H1 (cell line): Measurements from ENCODE around the gene TLR4. TPM values are rescaled to one million over a fixed set of nuclear protein-coding genes. Genes with fewer than 3 reads are reported as not detected.

ENCODE experiments used
- CTCF ChIA-PET: fragments of 300-600 bp; sonication (Branson Sonifier 250); formaldehyde crosslinking; loops from one replicate; lab custom pipeline; 2021; ENCODE audit not compliant: partially characterized antibody; lab: Charles Lee
- POLR2A ChIA-PET: fragments of 300-600 bp; sonication (Branson Sonifier 250); formaldehyde crosslinking; loops from one replicate; lab custom pipeline; 2021; ENCODE audit warnings: inconsistent platforms; ENCODE audit not compliant: partially characterized antibody; lab: Charles Lee
- DNase-seq, 2 experiments: peaks; one replicate each; pipeline versions ENCODE4 v3.0.0 to v3.0.0-alpha.2; 2010 to 2022; ENCODE audit warnings: low spot score in 2 of 2, low read depth in 1 of 2, mixed read lengths in 1 of 2
- FAIRE-seq: peaks from 2 replicates; lab custom pipeline; 2011; peaks lifted over from hg19 to GRCh38; lab: Jason Lieb, UNC
- H2AFZ ChIP-seq: 2 replicates; pipeline ENCODE4 v1.8.1; 2012; ENCODE audit warnings: low read length, inconsistent platforms
- H2AK5ac ChIP-seq: 2 replicates; pipeline ENCODE4 v1.6.1; 2013; ENCODE audit warnings: low read depth, low read length
- H2BK120ac ChIP-seq: replicated peaks from 2 replicates; pipeline ENCODE3; 2013; ENCODE audit warnings: low read depth, low read length, inconsistent platforms
- H2BK12ac ChIP-seq: 2 replicates; pipeline ENCODE4 v1.6.1; 2013; ENCODE audit warnings: low read depth, low read length
- H2BK15ac ChIP-seq: 2 replicates; pipeline ENCODE4 v1.6.1; 2013; ENCODE audit warnings: low read length
- H2BK20ac ChIP-seq: 2 replicates; pipeline ENCODE4 v1.6.1; 2013; ENCODE audit warnings: low read length
- H2BK5ac ChIP-seq: 2 replicates; pipeline ENCODE4 v1.6.1; 2013; ENCODE audit warnings: low read depth, low read length
- H3K14ac ChIP-seq: 2 replicates; pipeline ENCODE4 v1.6.1; 2013; ENCODE audit warnings: inconsistent platforms; ENCODE audit not compliant: insufficient read length
- H3K18ac ChIP-seq: 2 replicates; pipeline ENCODE4 v1.6.1; 2013; ENCODE audit warnings: low read length; ENCODE audit errors: extremely low read depth
- H3K23ac ChIP-seq: 2 replicates; pipeline ENCODE4 v1.6.1; 2013; ENCODE audit warnings: inconsistent platforms; ENCODE audit not compliant: insufficient read length
- H3K23me2 ChIP-seq: 2 replicates; pipeline ENCODE4 v1.6.1; 2013; ENCODE audit warnings: low read depth, low read length
- H3K27ac ChIP-seq: 2 replicates; pipeline ENCODE4 v1.6.1; 2011; ENCODE audit warnings: low read depth, low read length, inconsistent platforms
- H3K27me3 ChIP-seq, 4 experiments: replicated peaks in 1 of 4; 1 replicate in 1 of 4; 2 replicates in 3 of 4; pipeline versions ENCODE4 v1.6.1 to v1.8.1; 2011 to 2013; ENCODE audit warnings: low read length in 3 of 4, mild to moderate bottlenecking in 3 of 4, inconsistent platforms in 2 of 4, mixed read lengths in 2 of 4, moderate library complexity in 1 of 4; ENCODE audit not compliant: control insufficient read depth in 3 of 4, insufficient read depth in 3 of 4; ENCODE audit errors: extremely low read depth in 1 of 4
- H3K36me3 ChIP-seq, 4 experiments: 2 replicates each; pipeline versions ENCODE4 v1.6.1 to v1.8.1; 2011 to 2013; ENCODE audit warnings: mild to moderate bottlenecking in 4 of 4, low read length in 3 of 4, moderate library complexity in 2 of 4, control low read depth in 1 of 4, inconsistent platforms in 1 of 4; ENCODE audit not compliant: insufficient read depth in 4 of 4, control insufficient read depth in 2 of 4
- H3K4ac ChIP-seq: replicated peaks from 2 replicates; pipeline ENCODE3; 2013; ENCODE audit warnings: low read length, low read depth, mixed read lengths, inconsistent platforms; ENCODE audit not compliant: insufficient read length
- H3K4me1 ChIP-seq, 4 experiments: replicated peaks in 1 of 4; 1 replicate in 1 of 4; 2 replicates in 3 of 4; pipeline versions ENCODE4 v1.6.1 to v1.8.1; 2011 to 2013; ENCODE audit warnings: low read length in 3 of 4, inconsistent platforms in 2 of 4, mixed read lengths in 1 of 4; ENCODE audit not compliant: insufficient read depth in 4 of 4, control insufficient read depth in 3 of 4
- H3K4me2 ChIP-seq, 2 experiments: 2 replicates each; pipeline versions ENCODE4 v1.6.1 to v1.8.1; 2011 to 2013; ENCODE audit warnings: low read depth in 2 of 2, low read length in 2 of 2, control low read depth in 1 of 2, inconsistent platforms in 1 of 2, mild to moderate bottlenecking in 1 of 2; ENCODE audit not compliant: insufficient read depth in 1 of 2
- H3K4me3 ChIP-seq, 4 experiments: fragments of 200-600, 300-600 bp in 1 of 4; sonication (generic), shearing (Covaris generic), sonication (Bioruptor Twin) in 1 of 4; 2 replicates each; pipeline versions ENCODE4 v1.5.1 to v1.8.1; 2011 to 2016; ENCODE audit warnings: low read length in 4 of 4, low read depth in 3 of 4, control low read depth in 2 of 4, inconsistent platforms in 2 of 4, mild to moderate bottlenecking in 2 of 4, mixed read lengths in 1 of 4, moderate library complexity in 1 of 4; ENCODE audit not compliant: insufficient read depth in 2 of 4; ENCODE audit errors: extremely low read depth in 1 of 4
- H3K56ac ChIP-seq: replicated peaks from 2 replicates; pipeline ENCODE3; 2013; ENCODE audit warnings: low read depth, mild to moderate bottlenecking, mixed read lengths, low read length, inconsistent platforms; ENCODE audit not compliant: insufficient read length
- H3K79me1 ChIP-seq: 2 replicates; pipeline ENCODE4 v1.6.1; 2013; ENCODE audit warnings: low read depth, low read length, control low read depth
- H3K79me2 ChIP-seq, 2 experiments: 2 replicates each; pipeline versions ENCODE4 v1.6.1 to v1.8.1; 2012 to 2013; ENCODE audit warnings: low read length in 2 of 2, mild to moderate bottlenecking in 2 of 2, inconsistent platforms in 1 of 2; ENCODE audit not compliant: insufficient read depth in 2 of 2, control insufficient read depth in 1 of 2
- H3K9ac ChIP-seq, 4 experiments: replicated peaks in 1 of 4; 1 replicate in 1 of 4; 2 replicates in 3 of 4; pipeline versions ENCODE4 v1.6.1 to v1.8.1; 2011 to 2013; ENCODE audit warnings: low read depth in 3 of 4, low read length in 3 of 4, control low read depth in 2 of 4, mild to moderate bottlenecking in 2 of 4, moderate library complexity in 2 of 4, inconsistent platforms in 1 of 4; ENCODE audit errors: extremely low read depth in 1 of 4
- H3K9me3 ChIP-seq, 2 experiments: 2 replicates each; pipeline versions ENCODE4 v1.6.1 to v1.8.1; 2012 to 2013; ENCODE audit warnings: mild to moderate bottlenecking in 2 of 2, moderate library complexity in 2 of 2, control low read depth in 1 of 2, inconsistent platforms in 1 of 2, low read depth in 1 of 2, low read length in 1 of 2, mixed read lengths in 1 of 2; ENCODE audit not compliant: insufficient read depth in 2 of 2
- H4K20me1 ChIP-seq, 2 experiments: replicated peaks in 1 of 2; 2 replicates each; pipeline versions ENCODE3 to v1.8.1; 2011 to 2013; ENCODE audit warnings: inconsistent platforms in 2 of 2, low read length in 2 of 2, mild to moderate bottlenecking in 1 of 2; ENCODE audit not compliant: insufficient read depth in 2 of 2, control insufficient read depth in 1 of 2
- H4K5ac ChIP-seq: 2 replicates; pipeline ENCODE4 v1.6.1; 2013; ENCODE audit warnings: low read length, low read depth, mixed read lengths, inconsistent platforms; ENCODE audit not compliant: insufficient read length
- H4K8ac ChIP-seq: 2 replicates; pipeline ENCODE4 v1.8.0; 2013; ENCODE audit warnings: mild to moderate bottlenecking, moderate library complexity, low read length, inconsistent platforms; ENCODE audit not compliant: insufficient read depth; ENCODE audit errors: extremely low read depth
- H4K91ac ChIP-seq: replicated peaks from 2 replicates; pipeline ENCODE3; 2013; ENCODE audit warnings: low read length, mixed read lengths, inconsistent platforms; ENCODE audit not compliant: insufficient read length
- RAD21 ChIP-seq, 2 experiments: IDR thresholded peaks in 1 of 2; conservative IDR thresholded peaks in 1 of 2; 2 replicates each; pipeline ENCODE4 v1.6.1; 2011; ENCODE audit warnings: low read depth in 2 of 2, low read length in 2 of 2, improper control_type of control experiment in 1 of 2, inconsistent platforms in 1 of 2, mild to moderate bottlenecking in 1 of 2, moderate library complexity in 1 of 2
- RBBP5 ChIP-seq: IDR thresholded peaks from 2 replicates; pipeline ENCODE4 v1.7.1; 2012; ENCODE audit warnings: low read depth, mild to moderate bottlenecking, inconsistent platforms, low read length, moderate library complexity, borderline replicate concordance
- WGBS, 2 experiments: shearing (Covaris generic) in 1 of 2; methylation state at CpG; one replicate each; pipeline versions ENCODE4 v1.1.6 to v1.1.7; 2013 to 2015; ENCODE audit warnings: low lambda C conversion rate in 2 of 2, mixed read lengths in 2 of 2, inconsistent platforms in 1 of 2, low coverage in 1 of 2, missing lambda C conversion rate in 1 of 2; ENCODE audit not compliant: insufficient replicate concordance in 2 of 2, insufficient coverage in 1 of 2, insufficient read length in 1 of 2; ENCODE audit errors: extremely low coverage in 1 of 2, missing lambda C conversion rate in 1 of 2; 5-methylcytosine and 5-hydroxymethylcytosine counted together
- polyA plus RNA-seq, 7 experiments: library from polyadenylated mRNA; depleted of rRNA in 3 of 7; stranded (reverse) in 5 of 7; unstranded in 2 of 7; fragments of >200 nt in 5 of 7; fragments of 200-250 nt in 2 of 7; gene quantifications; 1 replicate in 5 of 7; 2 replicates in 1 of 7; 4 replicates in 1 of 7; pipeline versions ENCODE4 v1.2.1 to v1.2.3, GENCODE V29; 2011 to 2013; ENCODE audit warnings: missing spikeins in 2 of 7, mixed read lengths in 2 of 7
- total RNA-seq: library from RNA; stranded (reverse); fragmentation: NEBNext Ultra II Directional; extraction: Animal tissue kit (Norgen Biotek cat#: 25700); gene quantifications from 2 replicates; pipeline ENCODE4 v1.2.1, GENCODE V29; 2021

TLR4 gene
- total and polyA plus RNA-seq, 2 of the 8 experiments (the other 6 are each of a cell fraction or from before 2014, with no cell fraction given) = 0.02 to 0.17 TPM

GRCh38 chr9:117747386-117747970, 43.3 kb downstream of the TLR4 start:
- no peak overlapping the region for H3K4me2 ChIP-seq
- TF ChIP-seq RAD21 (IDR thresholded peaks at IDR 0.05 in 1 of 2, conservative IDR thresholded peaks at IDR 0.05 in 1 of 2; ENCODE audit: low read depth in 2 of 2, low read length in 2 of 2) (no peak), RBBP5 (no peak)
- FAIRE-seq (no peak), DNase-seq (no peak)
- no peak overlapping the region for H3K9ac ChIP-seq
- H3K18ac ChIP-seq = no peak overlapping the region
- H4K20me1 ChIP-seq = no peaks in the 10 kb centered on the region
- H3K27me3 ChIP-seq = peaks cover 0 to 8% (median 4%) of the 10 kb centered on the region in 4 experiments; a peak in 4 of 7 replicates
- H3K4me1 ChIP-seq = peaks cover 0 to 3% (median 0%) of the 10 kb centered on the region in 4 experiments; a peak in 3 of 7 replicates
- no peak overlapping the region for H4K91ac ChIP-seq
- no peak overlapping the region for H2AFZ ChIP-seq
- H4K8ac ChIP-seq = no peak overlapping the region
- no peak overlapping the region for H3K56ac ChIP-seq
- H3K14ac ChIP-seq = no peak overlapping the region
- H3K79me2 ChIP-seq = no peaks in the 10 kb centered on the region
- WGBS, 2 experiments = 76% methylated on average over 5 of the region's 5 CpGs; no CpG with 5 or more reads in 1 of the 2 experiments
- H4K5ac ChIP-seq = no peak overlapping the region
- no peak overlapping the region for H3K27ac ChIP-seq
- H2BK5ac ChIP-seq = no peak overlapping the region
- H2BK12ac ChIP-seq = no peak overlapping the region
- H3K23me2 ChIP-seq = no peaks in the 10 kb centered on the region
- H3K9me3 ChIP-seq = no peaks in the 10 kb centered on the region
- no peak overlapping the region for H2AK5ac ChIP-seq
- CTCF ChIA-PET = no interaction called here
- H2BK120ac ChIP-seq = no peak overlapping the region
- no peak overlapping the region for H3K4ac ChIP-seq
- no peak overlapping the region for H2BK20ac ChIP-seq
- no peak overlapping the region for H3K23ac ChIP-seq
- no peak overlapping the region for H3K4me3 ChIP-seq
- no peaks in the 10 kb centered on the region for H3K79me1 ChIP-seq
- POLR2A ChIA-PET = no interaction called here
- H2BK15ac ChIP-seq = no peak overlapping the region
- H3K36me3 ChIP-seq = no peaks in the 10 kb centered on the region
